Measurements from ENCODE around the gene CACNA1C.

CACNA1C gene

DNA sequence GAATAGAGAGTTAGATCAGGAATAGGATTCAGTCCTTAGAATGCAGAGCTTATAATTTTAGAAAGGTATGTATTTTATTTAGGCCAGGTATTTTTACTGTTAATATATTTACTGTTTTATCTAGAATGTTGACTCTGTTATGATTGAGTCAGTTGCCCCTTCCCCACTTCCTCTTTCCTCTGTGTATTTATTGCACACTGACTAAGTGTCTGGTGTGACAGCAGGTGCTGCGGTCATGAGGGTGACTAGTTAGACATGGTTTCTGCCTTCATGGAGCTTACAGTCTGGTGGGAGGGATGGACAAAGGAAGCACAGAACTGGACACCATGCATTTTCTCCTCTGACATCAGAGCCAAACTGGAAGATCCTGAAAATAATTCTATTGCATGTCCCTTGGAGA lies 159.8 kb downstream of the CACNA1C start:
- DNase-seq = no peak

- DNase-seq = no peak
Observed at GRCh38 chr12:2212971-2213869, 160.4 kb downstream of the CACNA1C start.

DNA sequence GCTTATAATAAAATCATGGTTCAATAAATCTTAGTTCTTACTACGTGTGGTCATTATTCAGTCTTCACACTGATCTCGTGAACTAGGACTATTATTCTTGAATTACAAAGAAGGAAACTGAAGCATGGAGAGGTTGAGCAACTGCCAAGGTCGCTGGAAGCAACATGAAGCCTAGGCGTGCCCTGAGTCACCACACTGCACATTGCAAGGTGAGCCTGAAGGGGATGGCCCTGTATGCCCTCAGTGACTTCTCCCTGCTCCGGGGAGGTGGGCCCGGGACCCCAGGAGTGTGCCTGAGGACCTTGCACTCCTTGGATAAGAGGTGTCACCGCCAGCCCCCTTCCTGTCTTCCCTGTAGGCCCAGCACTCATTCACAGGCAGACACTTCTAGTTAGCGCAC lies 161.6 kb downstream of the CACNA1C start:
- DNase-seq = no peak

- no peak for DNase-seq
Observed at GRCh38 chr12:2215709-2216560, 163.1 kb downstream of the CACNA1C start.

GRCh38 chr12:2218706-2219105 lies 165.9 kb downstream of the CACNA1C start:
- no peak for DNase-seq

- DNase-seq = no peak
Observed at GRCh38 chr12:2221030-2221621, 168.3 kb downstream of the CACNA1C start.

DNA sequence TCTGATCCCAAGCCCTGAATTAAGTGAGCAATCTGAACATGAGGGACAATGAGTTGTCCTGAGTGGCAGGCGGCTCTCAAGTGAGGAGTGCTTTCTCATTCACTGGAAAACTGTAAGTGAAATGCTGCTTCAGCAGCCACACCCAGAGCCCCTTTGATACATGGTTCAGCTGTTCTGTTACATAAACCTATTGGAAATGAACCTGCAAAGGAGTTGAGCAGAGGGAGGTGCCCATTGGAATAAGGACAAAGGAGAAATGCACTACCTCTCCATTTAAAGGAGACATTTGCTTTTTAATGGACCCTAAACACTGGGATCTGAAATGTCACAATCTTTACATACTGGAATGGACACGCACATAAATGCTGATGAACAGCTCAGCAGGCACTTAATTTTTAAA lies 169.9 kb downstream of the CACNA1C start:
- no peak for DNase-seq

- no peak for DNase-seq
Observed at GRCh38 chr12:2224961-2225360, 172.2 kb downstream of the CACNA1C start.

DNA sequence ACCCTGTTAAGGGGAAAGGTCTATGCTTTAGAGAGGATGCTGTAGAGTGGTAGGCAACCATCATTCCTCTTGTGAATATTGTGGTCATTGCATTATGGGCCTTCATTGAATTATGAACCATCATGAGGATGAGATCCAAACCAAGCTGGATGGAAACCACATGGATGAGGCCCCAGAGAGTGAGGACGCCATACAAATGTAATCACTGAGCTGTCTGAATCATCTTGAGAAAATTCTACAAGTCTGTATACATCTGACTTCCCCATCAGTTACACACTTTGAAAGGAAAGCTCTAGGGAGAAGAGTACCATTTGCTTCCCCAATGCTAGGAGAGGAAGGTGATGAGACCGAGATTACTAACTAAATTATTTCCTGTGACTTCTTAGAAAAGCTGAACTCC lies 172.9 kb downstream of the CACNA1C start:
- no peak for DNase-seq

DNA sequence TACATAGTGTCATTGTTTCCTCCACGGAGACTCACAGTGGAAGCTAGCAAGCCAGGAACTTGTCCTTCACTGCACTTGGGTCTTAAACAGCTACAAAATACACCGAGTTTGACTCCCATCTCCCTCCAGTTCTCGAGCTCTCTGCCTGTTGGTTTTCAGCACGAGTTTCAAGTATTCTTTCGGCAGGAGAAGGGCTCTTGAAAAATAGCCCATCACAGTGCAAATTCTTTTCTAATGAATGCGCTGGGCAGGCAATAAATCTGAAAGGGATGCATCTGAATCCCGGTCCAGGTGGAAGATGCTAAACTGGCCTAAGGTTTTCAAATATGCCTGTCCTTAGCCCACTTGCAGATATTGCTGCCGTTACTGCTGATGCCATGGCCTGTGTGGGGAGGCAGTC lies 173.9 kb downstream of the CACNA1C start:
- no peak for DNase-seq

DNA sequence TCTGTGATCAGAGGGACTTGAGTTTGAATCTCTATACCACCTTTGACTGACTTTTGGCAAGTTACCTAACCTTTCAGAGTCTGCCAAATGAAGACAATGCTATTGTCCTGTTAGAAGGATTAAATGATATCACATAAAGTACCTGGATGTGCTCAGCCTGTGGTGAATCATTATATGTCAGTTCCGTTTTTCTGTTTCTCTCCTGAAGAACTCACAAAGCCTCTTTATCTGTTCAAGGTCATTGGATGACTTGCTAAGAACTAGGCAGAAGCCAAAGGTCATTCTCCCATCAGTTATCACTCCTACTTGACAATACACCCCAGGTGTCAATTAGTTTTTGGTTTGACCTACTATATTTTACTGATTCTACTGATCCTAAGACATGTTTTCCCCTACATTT lies 174.6 kb downstream of the CACNA1C start:
- no peak for DNase-seq

GRCh38 chr12:2228535-2228934 lies 175.7 kb downstream of the CACNA1C start:
- no peak for DNase-seq

- DNase-seq = no peak
Observed at GRCh38 chr12:2229661-2230539, 177.1 kb downstream of the CACNA1C start.

DNA sequence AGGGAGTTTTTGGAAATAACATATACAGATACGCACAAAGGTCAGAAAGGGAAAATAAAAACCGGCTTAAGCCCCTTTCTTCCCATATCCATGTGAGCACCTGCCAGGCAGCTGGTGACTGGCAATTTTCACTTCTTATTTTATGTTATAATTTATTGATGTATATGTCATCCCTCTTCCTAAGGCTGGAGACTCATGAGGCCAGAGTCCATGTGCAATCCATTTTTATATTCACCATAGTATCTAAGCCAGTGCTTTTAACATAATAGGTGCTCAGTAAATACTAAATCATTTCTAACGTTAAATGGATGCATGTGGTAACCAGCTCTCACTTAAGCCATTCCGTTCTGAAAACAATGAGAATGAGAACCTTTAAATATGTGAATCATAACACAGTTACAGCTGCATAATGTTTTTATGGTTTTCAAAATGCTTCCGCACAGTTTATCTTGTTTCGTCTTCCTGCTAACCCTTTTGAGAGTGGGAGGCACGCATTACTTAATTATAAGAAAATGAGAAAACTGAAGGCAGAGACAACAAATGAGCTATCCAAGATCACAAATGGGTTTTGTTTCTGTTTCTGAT lies 178.3 kb downstream of the CACNA1C start:
- no peak for DNase-seq

GRCh38 chr12:2231956-2232355 lies 179.2 kb downstream of the CACNA1C start:
- no peak for DNase-seq

- no peak for DNase-seq
Observed at GRCh38 chr12:2233034-2233433, 180.2 kb downstream of the CACNA1C start.

DNA sequence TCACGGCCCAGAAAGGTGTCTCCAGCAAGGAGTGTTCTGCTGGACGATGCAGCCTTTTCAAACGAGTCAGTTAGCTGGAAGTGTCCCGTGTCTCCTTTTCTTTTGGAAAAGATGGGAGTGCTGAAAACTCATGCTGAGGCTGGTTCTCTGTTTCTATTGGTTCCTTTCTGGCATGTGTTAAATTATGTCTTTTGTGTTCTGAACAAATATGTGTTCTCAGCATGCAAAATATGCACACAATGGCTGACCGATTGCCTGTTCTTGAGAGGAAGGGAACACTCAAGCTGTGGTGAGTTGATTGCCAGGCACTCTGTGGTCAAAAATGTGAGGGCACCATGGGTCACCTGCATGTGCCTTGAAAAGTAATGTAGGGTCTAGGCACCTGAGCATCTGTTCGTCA lies 181.3 kb downstream of the CACNA1C start:
- DNase-seq = no peak

- DNase-seq = no peak
Observed at GRCh38 chr12:2234646-2235350, 182.0 kb downstream of the CACNA1C start.

DNA sequence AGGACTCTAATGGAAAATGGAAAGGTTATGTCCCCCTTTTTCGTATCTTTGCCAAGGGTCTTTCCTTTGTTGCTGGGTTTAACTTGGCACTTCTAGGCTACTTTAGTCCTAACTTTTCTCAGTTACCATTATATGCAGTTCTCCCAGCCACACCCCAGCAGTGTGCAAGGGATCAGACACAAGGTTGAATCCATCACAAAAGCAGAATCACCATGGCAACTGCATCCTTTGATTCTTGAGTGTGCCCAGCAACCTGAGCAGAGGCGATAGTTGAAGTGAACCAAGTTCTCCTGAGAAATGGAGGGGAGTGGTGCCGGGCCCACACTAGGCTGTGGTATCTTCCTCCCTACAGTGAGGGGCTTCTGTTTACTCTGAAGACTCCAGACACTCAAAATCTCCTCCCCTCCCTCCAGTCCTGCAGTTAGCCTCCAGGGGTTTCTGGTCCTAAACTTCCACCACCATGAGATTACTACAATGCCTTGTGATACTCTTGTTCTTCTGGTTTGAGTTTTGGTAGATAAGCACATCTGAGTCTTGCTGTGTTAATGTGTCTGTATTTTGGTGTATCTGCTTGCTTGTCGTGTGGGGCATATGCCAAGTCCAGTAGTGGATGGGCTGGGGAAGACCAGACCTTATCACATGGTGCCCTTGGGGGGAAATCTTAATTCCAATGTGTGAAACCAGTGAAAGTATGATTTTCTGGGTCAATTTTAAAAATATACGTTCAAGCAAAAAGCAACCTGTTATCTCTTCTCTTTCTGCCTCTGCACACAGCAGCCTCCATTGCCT lies 183.9 kb downstream of the CACNA1C start:
- DNase-seq = no peak

DNA sequence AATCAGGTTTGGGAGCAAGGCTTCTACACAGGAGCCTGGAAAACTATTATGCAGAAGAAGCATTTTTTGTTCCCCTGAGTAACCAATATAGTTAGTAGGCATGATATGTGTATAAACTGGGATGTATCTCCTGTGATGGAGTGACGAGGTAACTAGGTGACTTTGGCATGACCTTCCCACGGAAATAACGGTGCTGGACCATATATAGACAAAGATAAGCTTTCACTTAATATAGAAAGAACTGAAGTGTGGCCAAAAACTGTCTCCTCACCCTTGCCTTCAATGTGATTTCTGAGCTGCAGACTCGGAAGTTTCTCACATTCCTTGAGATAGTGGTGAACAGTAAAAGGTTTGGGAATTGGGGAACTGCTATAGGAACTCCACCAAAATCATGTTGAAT lies 185.3 kb downstream of the CACNA1C start:
- no peak for DNase-seq

All from activated CD8-positive, alpha-beta memory T cell treated with anti-CD3 and anti-CD28 coated beads, Interleukin-2, amount 50 U/mL, for 48 hours (primary cell).